ENCODE measurements around the gene CCDC116.

DNA sequence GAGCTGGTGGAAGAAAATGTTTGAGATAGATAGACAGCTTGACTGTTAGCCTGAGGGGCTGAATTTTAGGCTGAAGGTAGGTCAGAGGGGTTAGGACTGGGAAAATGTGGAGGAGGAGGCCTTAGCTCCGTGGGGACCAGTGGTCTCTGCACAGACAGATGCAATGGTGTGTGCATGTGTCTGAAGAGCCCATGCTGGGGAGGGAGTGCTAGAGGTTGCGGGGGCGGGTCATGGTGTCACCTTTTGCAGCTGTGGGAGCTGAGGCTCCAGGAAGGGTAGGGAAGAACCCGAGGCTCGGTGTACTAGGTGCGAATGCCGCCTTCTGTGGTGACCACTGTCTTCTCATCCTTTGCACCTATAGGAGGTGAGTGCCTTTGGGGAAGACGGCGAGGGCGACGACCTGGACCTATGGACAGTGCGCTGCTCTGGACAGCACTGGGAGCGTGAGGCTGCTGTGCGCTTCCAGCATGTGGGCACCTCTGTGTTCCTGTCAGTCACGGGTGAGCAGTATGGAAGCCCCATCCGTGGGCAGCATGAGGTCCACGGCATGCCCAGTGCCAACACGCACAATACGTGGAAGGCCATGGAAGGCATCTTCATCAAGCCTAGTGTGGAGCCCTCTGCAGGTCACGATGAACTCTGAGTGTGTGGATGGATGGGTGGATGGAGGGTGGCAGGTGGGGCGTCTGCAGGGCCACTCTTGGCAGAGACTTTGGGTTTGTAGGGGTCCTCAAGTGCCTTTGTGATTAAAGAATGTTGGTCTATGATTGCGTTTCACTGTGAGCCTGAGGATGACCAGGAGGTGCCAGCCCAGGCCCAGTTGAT lies 11.2 kb downstream of the CCDC116 start:
- TF ChIP-seq CTCF (IDR thresholded peaks at IDR 0.05; ENCODE audit: low read depth, low read length), result peak; percentile 48
- TF ChIP-seq EZH2phosphoT487 (IDR thresholded peaks at IDR 0.05; ENCODE audit: low read depth), result no peak
